Measurements from ENCODE around the gene IL4R. TPM values are rescaled to one million over a fixed set of nuclear protein-coding genes. Genes with fewer than 3 reads are reported as not detected.
A peak's percentile ranks its signal among the peaks of the same experiment; 100 is the strongest.

Gene IL4R
- total and polyA plus RNA-seq, 2 of the 13 experiments (the other 11 are each of a cell fraction or from before 2014, with no cell fraction given): 15.9 to 49.6 TPM

DNA sequence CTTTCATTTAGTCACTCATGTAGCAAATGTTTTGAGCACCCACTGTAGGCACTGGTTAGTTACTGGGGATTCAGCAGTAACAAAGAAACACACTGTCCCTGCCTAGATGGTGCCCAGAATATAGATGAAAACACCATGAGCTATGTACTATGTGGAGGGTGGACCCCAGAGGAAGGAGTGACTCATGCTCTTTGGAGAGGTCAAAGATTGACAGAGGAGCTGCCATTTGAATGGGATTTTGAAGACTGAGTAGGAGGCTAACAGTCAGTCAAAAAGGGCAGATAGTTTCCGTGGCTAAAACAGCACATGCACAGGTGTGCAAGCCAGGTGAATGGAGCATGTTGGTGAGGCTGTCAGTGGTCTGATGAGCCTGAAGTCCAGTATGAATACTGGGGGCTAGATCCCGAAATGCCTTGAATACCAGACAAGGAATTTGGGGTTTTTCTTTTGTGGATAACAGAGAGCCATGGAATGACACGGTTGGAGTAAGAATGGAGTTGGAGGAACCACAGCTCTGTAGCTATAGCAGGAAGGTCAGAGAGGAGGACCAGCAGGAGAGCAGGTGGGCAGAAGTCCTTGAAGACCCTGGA is 94.3 kb downstream of the IL4R start (continued):
- no peak for TF ChIP-seq MAFF (IDR thresholded peaks at IDR 0.05; ENCODE audit: low read depth, low read length)
- no peak for TF ChIP-seq HMG20B (CRISPR knock-in tag; conservative IDR thresholded peaks at IDR 0.05)
- no peak; the same call in 1 of the 2 replicates for TF ChIP-seq FOSL1 (CRISPR knock-in tag; IDR thresholded peaks at IDR 0.05; ENCODE audit: borderline replicate concordance)
- TF ChIP-seq ZNF614 (CRISPR knock-in tag; IDR thresholded peaks at IDR 0.05; ENCODE audit: borderline replicate concordance): 0 out of 2 replicates have a peak, but pooled peaks have one; percentile 55
- no peak for TF ChIP-seq ELF4 (CRISPR knock-in tag; IDR thresholded peaks at IDR 0.05; ENCODE audit: borderline replicate concordance)
- peak; percentile 3; the same call in 1 of the 2 replicates for TF ChIP-seq FOXK2 (IDR thresholded peaks at IDR 0.05)
- no peak for TF ChIP-seq ZBTB49 (CRISPR knock-in tag; IDR thresholded peaks at IDR 0.05; ENCODE audit: borderline replicate concordance)
- TF ChIP-seq KLF16 (CRISPR knock-in tag; IDR thresholded peaks at IDR 0.05): 0 out of 4 replicates have a peak, but pooled peaks of 1 of the 2 experiments have one; percentile 34
- TF ChIP-seq ZNF782 (CRISPR knock-in tag; IDR thresholded peaks at IDR 0.05; ENCODE audit: borderline replicate concordance): no peak
- no peak; a peak in 1 of 4 replicates for TF ChIP-seq EP300 (IDR thresholded peaks at IDR 0.05; ENCODE audit: low read depth in 2 of 2, low read length in 2 of 2)
- TF ChIP-seq EP300 (CRISPR knock-in tag; IDR thresholded peaks at IDR 0.05; ENCODE audit: borderline replicate concordance): no peak
- TF ChIP-seq, protein P1, sequence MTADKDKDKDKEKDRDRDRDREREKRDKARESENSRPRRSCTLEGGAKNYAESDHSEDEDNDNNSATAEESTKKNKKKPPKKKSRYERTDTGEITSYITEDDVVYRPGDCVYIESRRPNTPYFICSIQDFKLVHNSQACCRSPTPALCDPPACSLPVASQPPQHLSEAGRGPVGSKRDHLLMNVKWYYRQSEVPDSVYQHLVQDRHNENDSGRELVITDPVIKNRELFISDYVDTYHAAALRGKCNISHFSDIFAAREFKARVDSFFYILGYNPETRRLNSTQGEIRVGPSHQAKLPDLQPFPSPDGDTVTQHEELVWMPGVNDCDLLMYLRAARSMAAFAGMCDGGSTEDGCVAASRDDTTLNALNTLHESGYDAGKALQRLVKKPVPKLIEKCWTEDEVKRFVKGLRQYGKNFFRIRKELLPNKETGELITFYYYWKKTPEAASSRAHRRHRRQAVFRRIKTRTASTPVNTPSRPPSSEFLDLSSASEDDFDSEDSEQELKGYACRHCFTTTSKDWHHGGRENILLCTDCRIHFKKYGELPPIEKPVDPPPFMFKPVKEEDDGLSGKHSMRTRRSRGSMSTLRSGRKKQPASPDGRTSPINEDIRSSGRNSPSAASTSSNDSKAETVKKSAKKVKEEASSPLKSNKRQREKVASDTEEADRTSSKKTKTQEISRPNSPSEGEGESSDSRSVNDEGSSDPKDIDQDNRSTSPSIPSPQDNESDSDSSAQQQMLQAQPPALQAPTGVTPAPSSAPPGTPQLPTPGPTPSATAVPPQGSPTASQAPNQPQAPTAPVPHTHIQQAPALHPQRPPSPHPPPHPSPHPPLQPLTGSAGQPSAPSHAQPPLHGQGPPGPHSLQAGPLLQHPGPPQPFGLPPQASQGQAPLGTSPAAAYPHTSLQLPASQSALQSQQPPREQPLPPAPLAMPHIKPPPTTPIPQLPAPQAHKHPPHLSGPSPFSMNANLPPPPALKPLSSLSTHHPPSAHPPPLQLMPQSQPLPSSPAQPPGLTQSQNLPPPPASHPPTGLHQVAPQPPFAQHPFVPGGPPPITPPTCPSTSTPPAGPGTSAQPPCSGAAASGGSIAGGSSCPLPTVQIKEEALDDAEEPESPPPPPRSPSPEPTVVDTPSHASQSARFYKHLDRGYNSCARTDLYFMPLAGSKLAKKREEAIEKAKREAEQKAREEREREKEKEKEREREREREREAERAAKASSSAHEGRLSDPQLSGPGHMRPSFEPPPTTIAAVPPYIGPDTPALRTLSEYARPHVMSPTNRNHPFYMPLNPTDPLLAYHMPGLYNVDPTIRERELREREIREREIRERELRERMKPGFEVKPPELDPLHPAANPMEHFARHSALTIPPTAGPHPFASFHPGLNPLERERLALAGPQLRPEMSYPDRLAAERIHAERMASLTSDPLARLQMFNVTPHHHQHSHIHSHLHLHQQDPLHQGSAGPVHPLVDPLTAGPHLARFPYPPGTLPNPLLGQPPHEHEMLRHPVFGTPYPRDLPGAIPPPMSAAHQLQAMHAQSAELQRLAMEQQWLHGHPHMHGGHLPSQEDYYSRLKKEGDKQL (CRISPR knock-in tag; IDR thresholded peaks at IDR 0.05; ENCODE audit: low read depth): no peak
- TF ChIP-seq GMEB2 (CRISPR knock-in tag; IDR thresholded peaks at IDR 0.05; ENCODE audit: low read depth): no peak
- TF ChIP-seq RFX3 (CRISPR knock-in tag; IDR thresholded peaks at IDR 0.05): no peak
- no peak for TF ChIP-seq SOX13 (IDR thresholded peaks at IDR 0.05)
- 0 out of 4 replicates have a peak, but pooled peaks of 1 of the 2 experiments have one; percentile 8 for TF ChIP-seq SOX13 (CRISPR knock-in tag; conservative IDR thresholded peaks at IDR 0.05 in 1 of 2, IDR thresholded peaks at IDR 0.05 in 1 of 2)
- no peak for TF ChIP-seq ZZZ3 (CRISPR knock-in tag; IDR thresholded peaks at IDR 0.05; ENCODE audit: borderline replicate concordance)
- no peak for TF ChIP-seq GTF2F1 (IDR thresholded peaks at IDR 0.05; ENCODE audit: low read length)
- 0 out of 2 replicates have a peak, but pooled peaks have one; percentile 42 for TF ChIP-seq NCOA1 (CRISPR knock-in tag; IDR thresholded peaks at IDR 0.05)
- no peak for TF ChIP-seq TCF7 (IDR thresholded peaks at IDR 0.05; ENCODE audit: low read depth)

Measured in HepG2 (cell line).